HepG2 (cell line): ENCODE measurements around the gene TCFL5. TPM values are rescaled to one million over a fixed set of nuclear protein-coding genes. Genes with fewer than 3 reads are reported as not detected.
A peak's percentile ranks its signal among the peaks of the same experiment; 100 is the strongest.

Experiments used
- AHR ChIP-seq: IDR thresholded peaks from 2 replicates; pipeline ENCODE4 v1.6.1; 2018; ENCODE audit warnings: missing genetic modification reagents, missing compliant biosample characterization
- CREM ChIP-seq, 2 experiments: sonication (generic) in 1 of 2; formaldehyde crosslinking in 1 of 2; IDR thresholded peaks; 2 replicates each; pipeline versions ENCODE4 v1.4.0 to v1.6.1; 2016 to 2020; ENCODE audit warnings: antibody characterized with exemption in 1 of 2, mild to moderate bottlenecking in 1 of 2, missing genetic modification reagents in 1 of 2
- HCFC1 ChIP-seq: fragments of 150-350 bp; IDR thresholded peaks from 2 replicates; pipeline ENCODE4 v1.6.1; 2014; ENCODE audit warnings: low read depth, low read length
- HNRNPUL1 ChIP-seq: fragments of 200-400 bp; formaldehyde crosslinking; IDR thresholded peaks from 2 replicates; pipeline ENCODE4 v1.6.1; 2017; ENCODE audit warnings: low read depth, mild to moderate bottlenecking, low read length, moderate library complexity
- MEIS1 ChIP-seq: sonication (generic); formaldehyde crosslinking; IDR thresholded peaks from 2 replicates; pipeline ENCODE4 v1.9.0; 2021; ENCODE audit warnings: mild to moderate bottlenecking, missing genetic modification reagents, moderate library complexity, borderline replicate concordance
- NFE2L2 ChIP-seq: fragments of 150-350 bp; IDR thresholded peaks from 2 replicates; pipeline ENCODE4 v1.6.1; 2014; ENCODE audit warnings: low read length
- PITX1 ChIP-seq: sonication (generic); formaldehyde crosslinking; IDR thresholded peaks from 2 replicates; pipeline ENCODE4 v1.5.1; 2020; ENCODE audit warnings: mild to moderate bottlenecking, missing genetic modification reagents
- RBFOX2 ChIP-seq: fragments of 200-400 bp; formaldehyde crosslinking; IDR thresholded peaks from 2 replicates; pipeline ENCODE4 v1.6.1; 2017; ENCODE audit warnings: low read depth, mild to moderate bottlenecking, low read length
- RFX1 ChIP-seq: fragments of 450-650 bp; IDR thresholded peaks from 2 replicates; pipeline ENCODE4 v1.6.1; 2017
- SMAD1 ChIP-seq: sonication (generic); formaldehyde crosslinking; IDR thresholded peaks from 2 replicates; pipeline ENCODE4 v1.4.0; 2020; ENCODE audit warnings: missing genetic modification reagents, low read depth, mild to moderate bottlenecking, borderline replicate concordance
- ZNF367 ChIP-seq: sonication (generic); formaldehyde crosslinking; IDR thresholded peaks from 2 replicates; pipeline ENCODE4 v1.4.0; 2020; ENCODE audit warnings: missing genetic modification reagents, borderline replicate concordance
- ZNF547 ChIP-seq: sonication (generic); formaldehyde crosslinking; IDR thresholded peaks from 2 replicates; pipeline ENCODE4 v1.5.1; 2020; ENCODE audit warnings: mild to moderate bottlenecking, missing genetic modification reagents
- ZNF644 ChIP-seq: IDR thresholded peaks from 2 replicates; pipeline ENCODE4 v1.6.1; 2016; ENCODE audit warnings: low read depth
- ZNF781 ChIP-seq: sonication (generic); formaldehyde crosslinking; IDR thresholded peaks from 2 replicates; pipeline ENCODE4 v1.5.1; 2020; ENCODE audit warnings: borderline replicate concordance, mild to moderate bottlenecking, missing genetic modification reagents; ENCODE audit errors: not compliant biosample characterization
- ZZZ3 ChIP-seq: sonication (generic); formaldehyde crosslinking; IDR thresholded peaks from 2 replicates; pipeline ENCODE4 v1.4.0; 2020; ENCODE audit warnings: missing genetic modification reagents, mild to moderate bottlenecking, borderline replicate concordance
- polyA plus RNA-seq, 8 experiments: library from polyadenylated mRNA; depleted of rRNA in 3 of 8; stranded (reverse) in 7 of 8; unstranded in 1 of 8; fragments of >200 nt; fragmentation: Illumina TruSeq in 4 of 8; extraction: Trizol in 4 of 8; gene quantifications; 2 replicates each; pipeline versions ENCODE4 v1.2.1 to v1.2.3, GENCODE V29; 2011 to 2016; ENCODE audit warnings: low read depth in 4 of 8, missing spikeins in 1 of 8, mixed read lengths in 1 of 8; ENCODE audit not compliant: insufficient read depth in 1 of 8
- total RNA-seq, 5 experiments: library from RNA; depleted of rRNA; stranded (reverse); fragments of >200 nt; fragmentation: Illumina TruSeq; extraction: Trizol; gene quantifications; 2 replicates each; pipeline ENCODE4 v1.2.3, GENCODE V29; 2016; ENCODE audit warnings: low read depth in 1 of 5
- TF ChIP-seq, protein P1 (sequence below): sonication (generic); formaldehyde crosslinking; IDR thresholded peaks from 2 replicates; pipeline ENCODE4 v1.5.0; 2020; ENCODE audit warnings: mild to moderate bottlenecking, missing genetic modification reagents, borderline replicate concordance
- TF ChIP-seq, protein P2 (sequence below): sonication (generic); formaldehyde crosslinking; IDR thresholded peaks from 2 replicates; pipeline ENCODE4 v1.4.0; 2020; ENCODE audit warnings: mild to moderate bottlenecking, low read depth, missing genetic modification reagents

TCFL5 gene
- total and polyA plus RNA-seq, 2 of the 13 experiments (the other 11 are each of a cell fraction or from before 2014, with no cell fraction given) = 14.8 to 20.0 TPM

DNA sequence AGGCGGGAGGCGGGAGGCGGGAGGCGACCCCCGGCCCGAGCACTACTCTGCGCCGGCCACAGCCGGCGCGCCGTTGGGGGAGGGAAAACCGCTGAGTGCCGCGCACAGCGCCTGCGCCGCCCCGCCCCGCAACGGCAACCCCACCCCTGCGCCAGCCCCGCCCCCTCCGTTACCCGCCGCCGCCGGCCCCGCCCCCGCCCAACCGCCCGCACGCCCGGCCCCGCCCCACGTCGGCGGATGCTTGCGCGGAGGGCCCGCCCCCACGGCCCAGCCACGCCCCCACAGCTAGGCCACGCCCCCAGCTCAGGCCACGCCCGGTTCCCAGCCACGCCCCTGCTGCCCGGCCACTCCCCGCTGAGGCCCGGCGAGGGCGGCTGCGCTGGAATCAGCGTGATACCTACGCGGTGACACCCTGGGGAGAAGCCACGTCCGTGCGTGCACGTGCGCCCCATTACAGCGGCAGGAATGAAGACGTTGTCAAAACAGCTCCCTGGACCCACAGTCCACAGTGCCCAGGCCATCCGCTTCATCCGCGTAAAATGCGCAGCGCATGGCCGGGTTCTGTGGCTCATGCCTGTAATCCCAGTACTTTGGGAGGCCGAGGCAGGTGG, at the start of gene TCFL5 (continued):
- TF ChIP-seq, protein P1, sequence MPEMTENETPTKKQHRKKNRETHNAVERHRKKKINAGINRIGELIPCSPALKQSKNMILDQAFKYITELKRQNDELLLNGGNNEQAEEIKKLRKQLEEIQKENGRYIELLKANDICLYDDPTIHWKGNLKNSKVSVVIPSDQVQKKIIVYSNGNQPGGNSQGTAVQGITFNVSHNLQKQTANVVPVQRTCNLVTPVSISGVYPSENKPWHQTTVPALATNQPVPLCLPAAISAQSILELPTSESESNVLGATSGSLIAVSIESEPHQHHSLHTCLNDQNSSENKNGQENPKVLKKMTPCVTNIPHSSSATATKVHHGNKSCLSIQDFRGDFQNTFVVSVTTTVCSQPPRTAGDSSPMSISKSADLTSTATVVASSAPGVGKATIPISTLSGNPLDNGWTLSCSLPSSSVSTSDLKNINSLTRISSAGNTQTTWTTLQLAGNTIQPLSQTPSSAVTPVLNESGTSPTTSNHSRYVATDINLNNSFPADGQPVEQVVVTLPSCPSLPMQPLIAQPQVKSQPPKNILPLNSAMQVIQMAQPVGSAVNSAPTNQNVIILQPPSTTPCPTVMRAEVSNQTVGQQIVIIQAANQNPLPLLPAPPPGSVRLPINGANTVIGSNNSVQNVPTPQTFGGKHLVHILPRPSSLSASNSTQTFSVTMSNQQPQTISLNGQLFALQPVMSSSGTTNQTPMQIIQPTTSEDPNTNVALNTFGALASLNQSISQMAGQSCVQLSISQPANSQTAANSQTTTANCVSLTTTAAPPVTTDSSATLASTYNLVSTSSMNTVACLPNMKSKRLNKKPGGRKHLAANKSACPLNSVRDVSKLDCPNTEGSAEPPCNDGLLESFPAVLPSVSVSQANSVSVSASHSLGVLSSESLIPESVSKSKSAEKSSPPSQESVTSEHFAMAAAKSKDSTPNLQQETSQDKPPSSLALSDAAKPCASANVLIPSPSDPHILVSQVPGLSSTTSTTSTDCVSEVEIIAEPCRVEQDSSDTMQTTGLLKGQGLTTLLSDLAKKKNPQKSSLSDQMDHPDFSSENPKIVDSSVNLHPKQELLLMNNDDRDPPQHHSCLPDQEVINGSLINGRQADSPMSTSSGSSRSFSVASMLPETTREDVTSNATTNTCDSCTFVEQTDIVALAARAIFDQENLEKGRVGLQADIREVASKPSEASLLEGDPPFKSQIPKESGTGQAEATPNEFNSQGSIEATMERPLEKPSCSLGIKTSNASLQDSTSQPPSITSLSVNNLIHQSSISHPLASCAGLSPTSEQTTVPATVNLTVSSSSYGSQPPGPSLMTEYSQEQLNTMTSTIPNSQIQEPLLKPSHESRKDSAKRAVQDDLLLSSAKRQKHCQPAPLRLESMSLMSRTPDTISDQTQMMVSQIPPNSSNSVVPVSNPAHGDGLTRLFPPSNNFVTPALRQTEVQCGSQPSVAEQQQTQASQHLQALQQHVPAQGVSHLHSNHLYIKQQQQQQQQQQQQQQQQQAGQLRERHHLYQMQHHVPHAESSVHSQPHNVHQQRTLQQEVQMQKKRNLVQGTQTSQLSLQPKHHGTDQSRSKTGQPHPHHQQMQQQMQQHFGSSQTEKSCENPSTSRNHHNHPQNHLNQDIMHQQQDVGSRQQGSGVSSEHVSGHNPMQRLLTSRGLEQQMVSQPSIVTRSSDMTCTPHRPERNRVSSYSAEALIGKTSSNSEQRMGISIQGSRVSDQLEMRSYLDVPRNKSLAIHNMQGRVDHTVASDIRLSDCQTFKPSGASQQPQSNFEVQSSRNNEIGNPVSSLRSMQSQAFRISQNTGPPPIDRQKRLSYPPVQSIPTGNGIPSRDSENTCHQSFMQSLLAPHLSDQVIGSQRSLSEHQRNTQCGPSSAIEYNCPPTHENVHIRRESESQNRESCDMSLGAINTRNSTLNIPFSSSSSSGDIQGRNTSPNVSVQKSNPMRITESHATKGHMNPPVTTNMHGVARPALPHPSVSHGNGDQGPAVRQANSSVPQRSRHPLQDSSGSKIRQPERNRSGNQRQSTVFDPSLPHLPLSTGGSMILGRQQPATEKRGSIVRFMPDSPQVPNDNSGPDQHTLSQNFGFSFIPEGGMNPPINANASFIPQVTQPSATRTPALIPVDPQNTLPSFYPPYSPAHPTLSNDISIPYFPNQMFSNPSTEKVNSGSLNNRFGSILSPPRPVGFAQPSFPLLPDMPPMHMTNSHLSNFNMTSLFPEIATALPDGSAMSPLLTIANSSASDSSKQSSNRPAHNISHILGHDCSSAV (CRISPR knock-in tag) = no peak
- TF ChIP-seq ZNF644 (CRISPR knock-in tag) (0 out of 2 replicates have a peak, but pooled peaks have one; percentile 18), NFE2L2 (no peak), SMAD1 (CRISPR knock-in tag) (peak; percentile 95; the same call in 1 of the 2 replicates), HNRNPUL1 (no peak), MEIS1 (peak; percentile 93; the same call in 1 of the 2 replicates), ZZZ3 (CRISPR knock-in tag) (peak; percentile 83; the same call in 1 of the 2 replicates), PITX1 (CRISPR knock-in tag) (peak; percentile 81), ZNF367 (CRISPR knock-in tag) (peak; percentile 95), ZNF547 (CRISPR knock-in tag) (peak; percentile 100), HCFC1 (no peak), ZNF781 (CRISPR knock-in tag) (peak; percentile 98), AHR (peak; percentile 97; the same call in 1 of the 2 replicates), RFX1 (no peak), RBFOX2 (peak; percentile 52; the same call in 1 of the 2 replicates), CREM (IDR thresholded peaks at IDR 0.05) (peak; percentile 51), CREM (CRISPR knock-in tag; IDR thresholded peaks at IDR 0.05) (no peak)
- TF ChIP-seq, protein P2, sequence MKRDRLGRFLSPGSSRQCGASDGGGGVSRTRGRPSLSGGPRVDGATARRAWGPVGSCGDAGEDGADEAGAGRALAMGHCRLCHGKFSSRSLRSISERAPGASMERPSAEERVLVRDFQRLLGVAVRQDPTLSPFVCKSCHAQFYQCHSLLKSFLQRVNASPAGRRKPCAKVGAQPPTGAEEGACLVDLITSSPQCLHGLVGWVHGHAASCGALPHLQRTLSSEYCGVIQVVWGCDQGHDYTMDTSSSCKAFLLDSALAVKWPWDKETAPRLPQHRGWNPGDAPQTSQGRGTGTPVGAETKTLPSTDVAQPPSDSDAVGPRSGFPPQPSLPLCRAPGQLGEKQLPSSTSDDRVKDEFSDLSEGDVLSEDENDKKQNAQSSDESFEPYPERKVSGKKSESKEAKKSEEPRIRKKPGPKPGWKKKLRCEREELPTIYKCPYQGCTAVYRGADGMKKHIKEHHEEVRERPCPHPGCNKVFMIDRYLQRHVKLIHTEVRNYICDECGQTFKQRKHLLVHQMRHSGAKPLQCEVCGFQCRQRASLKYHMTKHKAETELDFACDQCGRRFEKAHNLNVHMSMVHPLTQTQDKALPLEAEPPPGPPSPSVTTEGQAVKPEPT (CRISPR knock-in tag) = peak; percentile 95
